CD4-positive, alpha-beta T cell treated with Interleukin-21 for 1 hour (primary cell): ENCODE results near the gene NRXN3.
"Not testable (repeated sequence)": the region's sequence is repeated elsewhere in the genome, so short reads cannot be mapped to it uniquely, and the experiment has no call there.

ENCODE experiments used
- DNase-seq: peaks from one replicate; pipeline ENCODE4 v3.0.0-alpha.2; 2020

Gene NRXN3

GRCh38 chr14:78501909-78502308 lies 331.7 kb downstream of the NRXN3 start:
- DNase-seq, result no peak

GRCh38 chr14:78508023-78508422 lies 337.9 kb downstream of the NRXN3 start:
- no peak for DNase-seq

- DNase-seq, result no peak
These were observed 339.3 kb downstream of the NRXN3 start for GRCh38 chr14:78509516-78509915.

- no peak for DNase-seq
These were observed 341.8 kb downstream of the NRXN3 start for GRCh38 chr14:78512021-78512420.

- no peak for DNase-seq
These were observed 349.7 kb downstream of the NRXN3 start for GRCh38 chr14:78519863-78520262.

- DNase-seq, result no peak
These were observed 354.0 kb downstream of the NRXN3 start for GRCh38 chr14:78524196-78524595.

GRCh38 chr14:78524766-78525165 lies 354.6 kb downstream of the NRXN3 start:
- no peak for DNase-seq

GRCh38 chr14:78530078-78530477 lies 359.9 kb downstream of the NRXN3 start:
- no peak for DNase-seq

- DNase-seq, result no peak
These were observed 364.0 kb downstream of the NRXN3 start for GRCh38 chr14:78534141-78534540.

- no peak for DNase-seq
These were observed 364.9 kb downstream of the NRXN3 start for GRCh38 chr14:78535041-78535440.

GRCh38 chr14:78541788-78542187 lies 371.6 kb downstream of the NRXN3 start:
- DNase-seq, result not testable (repeated sequence)

GRCh38 chr14:78543433-78543832 lies 373.3 kb downstream of the NRXN3 start:
- no peak for DNase-seq

GRCh38 chr14:78561074-78561473 lies 390.9 kb downstream of the NRXN3 start:
- DNase-seq, result no peak

GRCh38 chr14:78566026-78566858 lies 396.1 kb downstream of the NRXN3 start:
- peak; percentile 26 for DNase-seq

GRCh38 chr14:78566859-78567172 lies 396.6 kb downstream of the NRXN3 start:
- DNase-seq, result no peak

GRCh38 chr14:78567343-78567742 lies 397.2 kb downstream of the NRXN3 start:
- no peak for DNase-seq

- not testable (repeated sequence) for DNase-seq
These were observed 403.6 kb downstream of the NRXN3 start for GRCh38 chr14:78573736-78574135.

- no peak for DNase-seq
These were observed 406.4 kb downstream of the NRXN3 start for GRCh38 chr14:78576437-78577166.

- no peak for DNase-seq
These were observed 411.1 kb downstream of the NRXN3 start for GRCh38 chr14:78581229-78581628.

- DNase-seq, result no peak
These were observed 416.5 kb downstream of the NRXN3 start for GRCh38 chr14:78586681-78587080.

GRCh38 chr14:78588906-78589305 lies 418.7 kb downstream of the NRXN3 start:
- no peak for DNase-seq

- no peak for DNase-seq
These were observed 422.5 kb downstream of the NRXN3 start for GRCh38 chr14:78592616-78593219.

- no peak for DNase-seq
These were observed 423.8 kb downstream of the NRXN3 start for GRCh38 chr14:78593949-78594348.

- no peak for DNase-seq
These were observed 425.6 kb downstream of the NRXN3 start for GRCh38 chr14:78595797-78596196.
